Mesenchymal stem cell (in vitro differentiated cells and primary cell): ENCODE data around the gene GFOD2.
A peak's percentile ranks its signal among the peaks of the same experiment; 100 is the strongest.

Source experiments
- DNase-seq: peaks from one replicate; pipeline ENCODE4 v3.0.0-alpha.2; 2013
- H2AFZ ChIP-seq: one replicate; pipeline ENCODE4 v1.6.1; 2013; ENCODE audit warnings: low read depth, mild to moderate bottlenecking, control low read depth, inconsistent platforms, low read length, moderate library complexity
- H2AK5ac ChIP-seq: 2 replicates; pipeline ENCODE4 v1.6.1; 2013; ENCODE audit warnings: low read length, moderate library complexity, mild to moderate bottlenecking, inconsistent platforms; ENCODE audit not compliant: severe bottlenecking
- H2BK120ac ChIP-seq: one replicate; pipeline ENCODE4 v1.6.1; 2013; ENCODE audit warnings: low read depth, mild to moderate bottlenecking, inconsistent platforms, low read length, moderate library complexity
- H2BK12ac ChIP-seq, 2 experiments: one replicate each; pipeline ENCODE4 v1.6.1; 2013; ENCODE audit warnings: inconsistent platforms in 2 of 2, low read length in 2 of 2, mild to moderate bottlenecking in 2 of 2, moderate library complexity in 2 of 2, control low read depth in 1 of 2
- H2BK15ac ChIP-seq: one replicate; pipeline ENCODE4 v1.6.1; 2013; ENCODE audit warnings: mild to moderate bottlenecking, low read depth, inconsistent platforms; ENCODE audit not compliant: poor library complexity, severe bottlenecking
- H2BK5ac ChIP-seq: 2 replicates; pipeline ENCODE4 v1.6.1; 2013; ENCODE audit warnings: low read depth, mild to moderate bottlenecking, low read length, control low read depth, inconsistent platforms; ENCODE audit not compliant: poor library complexity, severe bottlenecking
- H3K14ac ChIP-seq, 2 experiments: one replicate each; pipeline ENCODE4 v1.6.1; 2013; ENCODE audit warnings: inconsistent platforms in 2 of 2, low read length in 2 of 2, control low read depth in 1 of 2, mild to moderate bottlenecking in 1 of 2, moderate library complexity in 1 of 2
- H3K18ac ChIP-seq, 2 experiments: one replicate each; pipeline ENCODE4 v1.6.1; 2013; ENCODE audit warnings: inconsistent platforms in 2 of 2, low read length in 2 of 2, control low read depth in 1 of 2, low read depth in 1 of 2, mild to moderate bottlenecking in 1 of 2
- H3K23ac ChIP-seq, 2 experiments: one replicate each; pipeline ENCODE4 v1.6.1; 2013; ENCODE audit warnings: inconsistent platforms in 2 of 2, low read length in 2 of 2, mild to moderate bottlenecking in 2 of 2, moderate library complexity in 2 of 2, control low read depth in 1 of 2
- H3K27ac ChIP-seq: 2 replicates; pipeline ENCODE4 v1.5.1; 2013; ENCODE audit warnings: mild to moderate bottlenecking, moderate library complexity, low read length, control low read depth, inconsistent platforms; ENCODE audit not compliant: poor library complexity, severe bottlenecking
- H3K27me3 ChIP-seq, 2 experiments: 2 replicates each; pipeline versions ENCODE4 v1.6.1 to v1.7.0; 2013; ENCODE audit warnings: low read length in 2 of 2, mild to moderate bottlenecking in 2 of 2, moderate library complexity in 2 of 2, control low read depth in 1 of 2, inconsistent platforms in 1 of 2; ENCODE audit not compliant: control insufficient read depth in 1 of 2, insufficient read depth in 1 of 2
- H3K36me3 ChIP-seq, 2 experiments: 2 replicates each; pipeline versions ENCODE4 v1.6.1 to v1.7.0; 2013; ENCODE audit warnings: low read length in 2 of 2, control low read depth in 1 of 2, inconsistent platforms in 1 of 2, low read depth in 1 of 2, mild to moderate bottlenecking in 1 of 2; ENCODE audit not compliant: insufficient read depth in 2 of 2, control insufficient read depth in 1 of 2
- H3K4ac ChIP-seq, 2 experiments: one replicate each; pipeline ENCODE4 v1.6.1; 2013; ENCODE audit warnings: inconsistent platforms in 2 of 2, low read length in 2 of 2, mild to moderate bottlenecking in 2 of 2, moderate library complexity in 2 of 2, control low read depth in 1 of 2, low read depth in 1 of 2
- H3K4me1 ChIP-seq: 2 replicates; pipeline ENCODE4 v1.6.1; 2013; ENCODE audit warnings: low read depth, low read length, control low read depth; ENCODE audit not compliant: control insufficient read depth, insufficient read depth
- H3K4me2 ChIP-seq: 2 replicates; pipeline ENCODE4 v1.6.1; 2013; ENCODE audit warnings: low read length, mild to moderate bottlenecking, inconsistent platforms; ENCODE audit not compliant: poor library complexity, severe bottlenecking
- H3K4me3 ChIP-seq, 2 experiments: 2 replicates each; pipeline versions ENCODE4 v1.5.1 to v1.7.0; 2013; ENCODE audit warnings: low read length in 2 of 2, mild to moderate bottlenecking in 2 of 2, control low read depth in 1 of 2, low read depth in 1 of 2; ENCODE audit not compliant: insufficient read depth in 1 of 2
- H3K79me1 ChIP-seq: replicated peaks from 2 replicates; pipeline ENCODE4 v1.6.1; 2013; ENCODE audit warnings: mild to moderate bottlenecking, control low read depth, low read length, inconsistent platforms; ENCODE audit not compliant: poor library complexity, severe bottlenecking
- H3K9ac ChIP-seq: 2 replicates; pipeline ENCODE4 v1.7.0; 2013; ENCODE audit warnings: mild to moderate bottlenecking, low read length, moderate library complexity
- H3K9me3 ChIP-seq: 2 replicates; pipeline ENCODE4 v1.7.0; 2013; ENCODE audit warnings: mild to moderate bottlenecking, low read length; ENCODE audit not compliant: control insufficient read depth
- H4K8ac ChIP-seq: one replicate; pipeline ENCODE4 v1.6.1; 2013; ENCODE audit warnings: inconsistent platforms, mild to moderate bottlenecking, low read length, moderate library complexity
- H4K91ac ChIP-seq: one replicate; pipeline ENCODE4 v1.6.1; 2013; ENCODE audit warnings: mild to moderate bottlenecking, low read length, inconsistent platforms
- WGBS: methylation state at CpG from one replicate; pipeline ENCODE4 v1.1.7; 2013; ENCODE audit warnings: mixed read lengths; 5-methylcytosine and 5-hydroxymethylcytosine counted together

GFOD2 gene

GRCh38 chr16:67719778-67720144 lies 645 bp upstream of the GFOD2 start:
- Histone ChIP-seq H3K18ac (peak overlapping the region; percentile 86 to 97), H3K27me3 (no peaks in the 10 kb centered on the region), H2BK15ac (no peak overlapping the region), H2BK12ac (peak overlapping the region in 1 of 2 experiments; percentile 40), H3K79me1 (peaks cover 10% of the 10 kb centered on the region), H3K27ac (peak overlapping the region; percentile 78), H2BK120ac (no peak overlapping the region), H3K9me3 (no peaks in the 10 kb centered on the region), H3K4ac (peak overlapping the region; percentile 79 to 97), H3K23ac (no peak overlapping the region), H3K14ac (peak overlapping the region in 1 of 2 experiments; percentile 82), H3K36me3 (peaks cover 9 to 15% of the 10 kb centered on the region in 2 experiments), H2AFZ (peak overlapping the region; percentile 60), H3K4me3 (peak overlapping the region; percentile 62 to 92), H2BK5ac (no peak overlapping the region), H3K9ac (peak overlapping the region; percentile 97), H3K4me2 (peak overlapping the region; percentile 78), H3K4me1 (peaks cover 14% of the 10 kb centered on the region), H2AK5ac (no peak overlapping the region), H4K91ac (no peak overlapping the region), H4K8ac (peak overlapping the region; percentile 94)
- peak; percentile 80 for DNase-seq
- WGBS: 0% methylated on average over 3 of the region's 5 CpGs

- Histone ChIP-seq H3K23ac (no peak overlapping the region), H2BK12ac (no peak overlapping the region), H4K8ac (no peak overlapping the region), H3K27ac (no peak overlapping the region), H3K4me3 (peak overlapping the region; percentile 92 to 95), H3K14ac (no peak overlapping the region), H3K36me3 (peaks cover 2 to 12% of the 10 kb centered on the region in 2 experiments), H2AK5ac (no peak overlapping the region), H3K18ac (peak overlapping the region in 1 of 2 experiments; percentile 18), H3K4me2 (peak overlapping the region; percentile 82), H3K9ac (peak overlapping the region; percentile 97), H3K79me1 (peaks cover 11% of the 10 kb centered on the region), H3K4me1 (peaks cover 13% of the 10 kb centered on the region), H3K9me3 (no peaks in the 10 kb centered on the region), H3K27me3 (no peaks in the 10 kb centered on the region), H2BK15ac (no peak overlapping the region), H3K4ac (no peak overlapping the region), H2BK5ac (no peak overlapping the region), H4K91ac (no peak overlapping the region), H2BK120ac (no peak overlapping the region), H2AFZ (peak overlapping the region; percentile 89)
- DNase-seq: no peak
- WGBS: 3% methylated on average over 10 of the region's 14 CpGs
Measured at GRCh38 chr16:67718668-67719047, 458 bp downstream of the GFOD2 start.

GRCh38 chr16:67716097-67716496 lies 3.0 kb downstream of the GFOD2 start:
- Histone ChIP-seq H2AFZ (no peak overlapping the region), H2AK5ac (no peak overlapping the region), H3K9ac (no peak overlapping the region), H3K79me1 (peaks cover 16% of the 10 kb centered on the region), H3K4me3 (no peak overlapping the region), H3K27ac (no peak overlapping the region), H4K91ac (no peak overlapping the region), H3K14ac (no peak overlapping the region), H3K27me3 (no peaks in the 10 kb centered on the region), H3K4ac (no peak overlapping the region), H3K23ac (no peak overlapping the region), H2BK5ac (no peak overlapping the region), H2BK15ac (no peak overlapping the region), H3K36me3 (peaks cover 0 to 7% of the 10 kb centered on the region in 2 experiments), H3K9me3 (no peaks in the 10 kb centered on the region), H2BK12ac (no peak overlapping the region), H4K8ac (no peak overlapping the region), H3K4me2 (no peak overlapping the region), H2BK120ac (no peak overlapping the region), H3K18ac (no peak overlapping the region), H3K4me1 (peaks cover 6% of the 10 kb centered on the region)
- WGBS: over 99% methylated on average over 2 of the region's 2 CpGs
- no peak for DNase-seq

GRCh38 chr16:67714522-67714921 lies 4.6 kb downstream of the GFOD2 start:
- Histone ChIP-seq H3K4me3 (no peak overlapping the region), H3K79me1 (peaks cover 18% of the 10 kb centered on the region), H4K8ac (no peak overlapping the region), H2BK15ac (no peak overlapping the region), H3K27ac (no peak overlapping the region), H3K4me1 (peaks cover 2% of the 10 kb centered on the region), H4K91ac (no peak overlapping the region), H2BK120ac (no peak overlapping the region), H2BK5ac (no peak overlapping the region), H2AFZ (no peak overlapping the region), H3K4ac (no peak overlapping the region), H3K23ac (no peak overlapping the region), H3K9me3 (no peaks in the 10 kb centered on the region), H3K36me3 (peaks cover 0 to 7% of the 10 kb centered on the region in 2 experiments), H3K18ac (no peak overlapping the region), H3K4me2 (no peak overlapping the region), H3K14ac (no peak overlapping the region), H2BK12ac (no peak overlapping the region), H3K9ac (no peak overlapping the region), H3K27me3 (no peaks in the 10 kb centered on the region), H2AK5ac (no peak overlapping the region)
- WGBS: no CpG with 5 or more reads among the region's 1 CpG
- DNase-seq: no peak
